Stimulated activated CD4-positive, alpha-beta T cell treated with anti-CD3 and anti-CD28 coated beads, Interleukin-4, amount 100 ng/mL, for 48 hours (primary cell): Measurements from ENCODE around the gene CARD18.

ENCODE experiments used
- DNase-seq, 2 donors: peaks; one replicate each; pipeline ENCODE4 v3.0.0-alpha.2; 2020; ENCODE audit warnings: low read depth in 2 of 2

CARD18 gene

DNA sequence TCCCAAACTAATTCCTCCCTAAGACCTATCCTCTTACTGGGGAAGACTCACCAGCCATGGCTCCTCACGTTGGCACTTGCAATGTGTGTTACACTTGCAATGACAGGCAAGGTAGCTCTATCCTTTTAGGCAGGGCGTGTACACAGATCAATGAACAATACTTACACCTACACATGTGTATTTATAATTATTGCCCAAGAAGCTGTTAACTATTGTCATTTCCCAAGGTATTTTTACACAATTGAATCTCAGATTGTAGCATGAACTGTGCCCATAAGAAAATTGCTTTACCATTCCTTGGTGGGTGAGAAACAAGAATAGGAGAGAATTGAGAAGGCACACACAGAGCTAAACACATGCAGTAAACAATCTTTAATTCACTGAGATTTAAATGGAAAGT is at the start of gene CARD18:
TSS of gene CARD18 (minus strand) at position 101 of the 400 bp plus-strand sequence. CDS start at position 58, 43 bp downstream.
- DNase-seq = no peak

- DNase-seq = no peak
Measured at GRCh38 chr11:105183987-105184386, 44.4 kb upstream of the CARD18 start.

- no peak for DNase-seq
Measured at GRCh38 chr11:105183426-105183825, 43.9 kb upstream of the CARD18 start.

- no peak for DNase-seq
Measured at GRCh38 chr11:105181521-105181920, 42.0 kb upstream of the CARD18 start.

- no peak for DNase-seq
Measured at GRCh38 chr11:105181100-105181499, 41.5 kb upstream of the CARD18 start.

DNA sequence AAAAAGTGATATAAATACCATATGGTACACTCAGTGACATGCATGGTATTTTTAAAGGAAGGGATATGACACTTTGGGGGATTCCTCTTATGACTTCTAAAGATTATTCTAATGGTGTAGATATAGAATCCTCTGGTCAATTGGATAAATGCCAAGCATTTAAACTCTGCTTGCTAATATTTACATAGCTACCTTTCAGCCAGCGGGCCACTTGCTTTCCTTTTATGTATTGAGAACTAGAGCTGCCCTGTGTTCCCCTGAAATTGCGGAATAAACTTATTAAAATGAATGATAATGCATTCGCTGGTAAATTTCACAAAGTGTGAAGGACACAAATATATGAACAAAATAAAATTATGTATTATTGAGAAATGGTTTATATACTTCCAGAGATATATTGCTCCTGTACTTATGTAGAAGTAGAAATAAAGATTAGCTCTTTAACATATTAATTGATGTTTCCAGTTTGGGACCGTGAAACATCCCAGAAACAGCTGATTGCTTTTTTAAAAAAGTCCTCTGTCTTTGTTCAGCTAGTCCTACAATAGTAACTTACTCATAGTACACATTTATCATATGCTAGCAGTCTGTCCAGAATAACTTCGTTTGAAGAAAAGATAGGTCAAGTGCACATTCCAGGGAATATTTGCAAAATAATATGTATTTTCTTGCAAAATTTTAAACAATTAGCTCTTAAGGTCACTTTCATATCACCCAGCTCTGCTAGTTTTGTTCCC is 40.1 kb upstream of the CARD18 start:
- DNase-seq = no peak

DNA sequence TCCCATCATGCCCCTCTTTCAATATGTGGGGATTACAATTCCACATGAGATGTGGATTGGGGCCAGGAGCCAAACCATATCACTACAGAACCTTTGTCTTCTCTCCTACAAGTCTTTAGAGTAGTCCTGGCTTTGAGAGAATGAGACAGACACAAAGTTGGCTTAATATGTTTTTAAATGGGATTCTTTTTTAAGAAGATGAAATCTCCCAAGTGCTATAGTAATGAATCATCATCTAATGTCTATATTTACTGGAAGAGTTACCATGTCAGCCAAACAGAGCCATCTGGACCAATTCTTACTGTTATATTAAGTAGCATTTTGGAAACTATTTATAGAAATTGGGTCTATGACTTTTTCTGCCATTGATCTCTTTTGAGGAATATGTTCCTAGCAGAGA is 38.1 kb upstream of the CARD18 start:
- DNase-seq = no peak

- DNase-seq = no peak
Measured at GRCh38 chr11:105168457-105168856, 28.9 kb upstream of the CARD18 start.

GRCh38 chr11:105167244-105167643 is 27.7 kb upstream of the CARD18 start:
- no peak for DNase-seq

DNA sequence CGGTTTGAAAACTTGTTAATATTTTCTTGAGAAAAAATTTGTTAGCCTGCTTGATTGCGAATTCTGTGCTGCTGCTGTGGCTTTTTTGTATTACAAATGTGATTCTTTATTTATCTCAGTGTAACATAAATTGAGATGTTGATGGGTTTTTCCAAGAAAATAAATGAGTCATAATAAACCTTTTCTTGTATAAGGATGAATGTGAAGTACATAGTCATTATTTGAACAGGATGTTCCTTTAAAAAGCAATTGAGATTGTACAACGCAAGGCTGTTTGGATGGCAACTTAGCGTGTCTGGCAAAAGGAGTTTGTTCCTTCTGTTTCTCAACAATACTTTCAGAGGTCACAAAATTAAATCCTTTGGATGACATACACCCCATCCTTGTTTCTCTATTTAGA is 24.6 kb upstream of the CARD18 start:
- DNase-seq = no peak

DNA sequence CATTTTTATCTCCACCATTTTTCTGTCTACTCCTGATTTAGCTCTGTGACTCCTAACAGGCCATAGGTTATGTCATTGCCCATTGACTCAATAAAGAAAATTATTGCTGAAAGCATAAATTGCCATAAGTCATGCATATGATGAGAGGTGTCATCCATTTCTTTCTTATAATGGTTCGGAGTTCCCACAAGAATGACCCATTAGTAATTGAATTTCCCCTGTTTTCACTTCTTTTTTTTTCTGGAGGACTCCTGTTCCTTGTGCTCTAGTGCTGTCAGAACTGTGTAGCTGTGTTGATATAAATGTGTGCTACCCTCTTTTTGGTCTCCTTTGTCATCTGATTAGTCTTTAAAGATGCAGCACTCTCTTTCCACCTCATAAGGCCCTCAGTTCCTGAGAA is 22.9 kb upstream of the CARD18 start:
- DNase-seq = no peak

DNA sequence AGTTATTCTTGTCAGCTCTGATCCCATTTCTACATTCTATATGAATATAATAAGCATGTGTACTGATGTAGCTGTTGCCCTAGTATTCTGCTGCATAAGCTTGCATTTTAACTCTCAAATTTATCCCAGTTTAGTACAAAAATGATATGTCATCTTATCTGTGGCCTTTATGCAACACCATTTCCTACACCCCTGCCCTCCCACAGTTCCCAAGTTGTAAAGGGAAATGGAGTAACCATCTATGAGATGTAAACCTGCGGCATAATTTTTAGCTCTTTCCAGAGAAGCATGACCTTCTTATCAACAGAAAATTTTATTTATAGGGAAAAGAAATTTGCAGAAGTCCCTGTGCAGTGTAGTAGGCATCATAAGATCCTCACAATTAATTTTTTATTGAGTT is 18.9 kb upstream of the CARD18 start:
- no peak for DNase-seq

DNA sequence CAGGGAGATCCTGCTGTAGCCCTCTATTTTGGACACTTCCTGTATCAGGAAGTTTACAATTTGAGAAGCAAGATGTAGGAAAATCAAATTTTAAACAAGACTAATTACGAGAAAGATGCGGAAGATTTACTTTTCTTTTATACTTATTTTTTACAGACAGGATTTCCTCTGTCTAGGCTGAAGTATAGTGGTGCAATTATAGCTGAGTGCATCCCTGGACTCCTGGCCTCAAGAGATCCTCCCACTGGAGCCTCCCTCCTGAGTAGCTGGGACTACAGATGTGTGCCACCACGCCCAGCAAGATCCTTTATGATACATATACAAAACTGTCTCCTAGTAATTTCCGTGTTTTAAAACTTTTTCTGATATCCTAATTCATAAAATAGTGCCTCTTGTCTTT is 17.2 kb upstream of the CARD18 start:
- DNase-seq = no peak

- no peak for DNase-seq
Measured at GRCh38 chr11:105156231-105156630, 16.7 kb upstream of the CARD18 start.

GRCh38 chr11:105155679-105156078 is 16.1 kb upstream of the CARD18 start:
- no peak for DNase-seq

DNA sequence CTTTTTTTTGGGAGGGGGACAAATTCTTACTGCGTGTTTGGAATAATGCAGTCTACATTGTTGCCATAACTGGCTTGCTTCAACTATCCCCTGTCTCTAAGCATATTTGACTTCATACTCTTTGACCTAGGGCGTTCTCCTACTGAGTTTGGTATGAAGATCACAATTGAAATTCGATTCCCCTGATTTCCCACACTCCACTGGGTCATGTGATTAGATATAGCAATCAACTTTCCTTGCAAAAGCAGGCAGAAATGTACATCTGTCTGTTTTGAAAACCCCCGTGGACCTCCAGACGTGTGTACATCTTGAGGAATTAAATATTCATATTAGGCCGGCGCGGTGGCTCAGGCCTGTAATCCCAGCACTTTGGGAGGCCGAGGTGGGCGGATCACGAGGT is 13.8 kb upstream of the CARD18 start:
- DNase-seq = no peak

DNA sequence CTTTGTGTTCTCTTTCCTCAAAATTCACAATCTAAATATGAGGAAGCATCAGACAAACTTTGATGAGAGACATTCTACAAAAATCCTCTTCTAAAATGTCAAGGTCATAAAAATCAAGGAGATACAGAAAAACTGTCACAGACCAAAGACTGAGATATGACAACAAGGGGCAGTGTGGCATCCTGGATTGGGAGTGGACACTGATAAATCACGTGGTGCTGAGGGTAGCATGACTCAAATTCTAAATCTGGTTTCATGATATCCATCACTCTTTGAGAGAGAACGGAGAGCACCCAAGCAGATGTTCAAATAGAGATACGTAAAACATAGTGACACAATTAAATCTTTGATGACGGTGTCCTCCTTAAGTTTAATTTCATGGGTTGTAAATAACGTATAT is 13.0 kb upstream of the CARD18 start:
- DNase-seq = no peak

GRCh38 chr11:105152021-105152512 is 12.5 kb upstream of the CARD18 start:
- no peak for DNase-seq

GRCh38 chr11:105149477-105149876 is 9.9 kb upstream of the CARD18 start:
- no peak for DNase-seq

DNA sequence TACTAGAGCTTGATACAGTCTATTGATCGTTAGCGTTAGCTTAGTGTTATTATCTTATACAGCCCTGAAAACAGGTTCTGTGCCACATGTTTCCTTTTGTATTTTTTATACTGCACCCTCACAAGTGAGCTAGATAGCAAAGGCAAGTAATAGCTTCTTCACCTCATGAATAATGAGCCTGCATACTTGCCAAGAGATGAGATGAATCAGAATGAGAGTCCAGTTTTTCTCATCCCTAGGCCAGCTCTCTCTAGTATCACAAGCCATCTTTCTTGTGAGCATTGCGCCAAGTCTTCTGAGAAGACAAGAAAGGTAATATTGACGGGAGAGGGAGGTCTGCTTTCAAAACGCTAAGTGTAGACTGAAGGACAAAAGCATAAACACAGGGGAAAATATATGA is 8.7 kb upstream of the CARD18 start:
- DNase-seq = no peak

DNA sequence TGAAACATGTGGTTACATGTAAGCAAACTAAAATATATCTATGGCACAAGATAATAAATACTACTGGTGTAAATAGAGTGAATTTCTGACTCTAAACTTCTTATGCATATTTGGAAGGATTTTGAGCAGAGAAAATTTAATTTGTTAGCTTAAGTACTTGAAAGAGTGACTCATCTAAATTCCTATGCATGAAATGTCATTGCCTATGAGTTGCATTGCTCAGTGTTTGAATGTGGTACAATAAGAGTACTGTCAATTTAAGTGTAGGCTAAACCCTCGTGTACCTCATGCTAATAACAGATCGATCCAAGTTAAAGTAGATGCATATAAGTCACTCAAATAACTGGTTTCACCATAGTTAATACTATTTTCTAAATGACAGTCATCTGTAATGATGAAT is 5.3 kb upstream of the CARD18 start:
- DNase-seq = no peak

GRCh38 chr11:105142167-105142566 is 2.6 kb upstream of the CARD18 start:
- no peak for DNase-seq

DNA sequence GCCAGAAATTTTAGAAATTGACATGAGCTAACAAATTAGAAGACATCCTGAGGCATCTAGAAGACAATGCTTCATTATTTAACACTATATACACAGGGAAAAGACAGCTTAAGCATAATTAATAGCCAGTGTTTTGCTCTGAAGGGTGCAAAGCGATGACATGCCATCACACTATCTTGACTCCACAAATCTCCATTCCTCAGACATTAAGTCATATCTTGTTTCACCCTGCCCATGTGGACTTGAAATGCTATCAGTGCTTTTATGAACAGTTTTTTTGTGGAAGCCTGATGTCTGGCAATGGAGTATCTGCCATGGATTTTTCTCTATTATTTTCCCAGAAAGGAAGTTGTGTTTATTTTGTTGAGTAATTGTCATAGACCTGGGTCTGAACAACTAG is 2.3 kb downstream of the CARD18 start:
- DNase-seq = no peak

DNA sequence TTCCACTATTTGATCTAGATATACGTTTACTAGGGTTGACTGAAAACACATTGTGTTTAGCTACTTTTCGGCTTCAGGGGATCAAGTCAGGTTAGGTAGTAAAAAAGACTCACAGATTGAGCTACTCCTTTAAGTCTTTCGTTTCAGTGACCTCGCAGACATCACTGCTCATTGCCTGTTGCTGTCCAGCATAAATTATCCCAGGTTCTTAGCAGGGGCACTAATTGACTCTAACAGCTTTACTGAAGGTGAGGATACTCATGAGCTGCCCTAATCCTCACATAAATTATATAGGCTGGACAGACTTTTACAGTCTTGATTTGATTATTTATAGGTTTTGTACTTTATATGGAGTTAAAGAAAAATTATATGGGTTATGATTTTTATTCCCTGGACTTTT is 3.7 kb downstream of the CARD18 start:
- no peak for DNase-seq
